ENCODE data around the gene CLEC4A. TPM values are rescaled to one million over a fixed set of nuclear protein-coding genes. Genes with fewer than 3 reads are reported as not detected.
"Not testable (repeated sequence)": the region's sequence is repeated elsewhere in the genome, so short reads cannot be mapped to it uniquely, and the experiment has no call there.

CLEC4A gene
- total RNA-seq, 1 donor from 2014 or later, result 0.71 TPM

DNA sequence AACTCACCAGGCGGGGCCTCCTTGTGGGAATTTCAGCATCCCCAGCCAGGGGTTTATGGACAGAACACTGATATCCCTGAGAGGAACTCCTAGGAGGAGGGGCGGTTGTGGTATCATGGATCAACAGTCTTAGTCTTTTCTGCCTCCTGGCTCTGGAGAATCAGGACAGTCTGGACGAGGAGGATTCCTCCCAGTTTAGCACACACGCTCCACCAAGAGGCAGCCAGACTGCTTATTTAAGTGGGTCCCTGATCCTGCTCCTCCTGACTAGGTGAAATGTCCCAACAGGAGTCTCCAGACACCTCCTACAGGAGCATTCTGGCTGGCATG is 23.0 kb downstream of the CLEC4A start:
- DNase-seq, result no peak
- Mint-ChIP-seq H3K27me3 (ENCODE audit: unreplicated experiment) (peaks cover 5% of the 10 kb centered on the region), H3K9me3 (ENCODE audit: unreplicated experiment) (peaks cover 7% of the 10 kb centered on the region), H3K27ac (ENCODE audit: unreplicated experiment) (no peak overlapping the region), H3K36me3 (ENCODE audit: unreplicated experiment) (peaks cover 11% of the 10 kb centered on the region), H3K4me1 (ENCODE audit: low read depth, unreplicated experiment) (no peaks in the 10 kb centered on the region), H3K4me3 (ENCODE audit: unreplicated experiment) (no peak overlapping the region)
- TF ChIP-seq, protein P1, sequence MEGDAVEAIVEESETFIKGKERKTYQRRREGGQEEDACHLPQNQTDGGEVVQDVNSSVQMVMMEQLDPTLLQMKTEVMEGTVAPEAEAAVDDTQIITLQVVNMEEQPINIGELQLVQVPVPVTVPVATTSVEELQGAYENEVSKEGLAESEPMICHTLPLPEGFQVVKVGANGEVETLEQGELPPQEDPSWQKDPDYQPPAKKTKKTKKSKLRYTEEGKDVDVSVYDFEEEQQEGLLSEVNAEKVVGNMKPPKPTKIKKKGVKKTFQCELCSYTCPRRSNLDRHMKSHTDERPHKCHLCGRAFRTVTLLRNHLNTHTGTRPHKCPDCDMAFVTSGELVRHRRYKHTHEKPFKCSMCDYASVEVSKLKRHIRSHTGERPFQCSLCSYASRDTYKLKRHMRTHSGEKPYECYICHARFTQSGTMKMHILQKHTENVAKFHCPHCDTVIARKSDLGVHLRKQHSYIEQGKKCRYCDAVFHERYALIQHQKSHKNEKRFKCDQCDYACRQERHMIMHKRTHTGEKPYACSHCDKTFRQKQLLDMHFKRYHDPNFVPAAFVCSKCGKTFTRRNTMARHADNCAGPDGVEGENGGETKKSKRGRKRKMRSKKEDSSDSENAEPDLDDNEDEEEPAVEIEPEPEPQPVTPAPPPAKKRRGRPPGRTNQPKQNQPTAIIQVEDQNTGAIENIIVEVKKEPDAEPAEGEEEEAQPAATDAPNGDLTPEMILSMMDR (IDR thresholded peaks at IDR 0.05; ENCODE audit: partially characterized antibody, unreplicated experiment), result no peak

DNA sequence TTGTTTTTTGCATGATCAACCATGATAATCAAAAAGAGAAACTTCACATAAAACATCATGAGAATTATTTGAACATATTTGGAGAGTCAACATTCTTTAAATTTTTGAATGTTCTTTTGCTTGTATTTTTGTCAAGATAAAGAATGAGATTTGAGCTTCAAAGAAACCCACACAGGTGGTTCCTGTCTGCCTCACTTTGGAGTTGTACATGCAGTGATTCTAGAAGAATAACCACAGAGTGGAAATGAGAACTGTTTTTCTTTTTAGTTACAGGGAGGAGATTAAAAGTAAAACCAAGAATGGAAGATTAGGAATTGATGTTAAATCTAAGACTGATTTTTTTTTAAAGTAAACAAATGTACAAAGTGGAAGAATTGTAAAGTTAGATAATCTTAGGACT is 31.1 kb downstream of the CLEC4A start:
- H3K27ac Mint-ChIP-seq (ENCODE audit: unreplicated experiment), result no peak overlapping the region
- no peaks in the 10 kb centered on the region for H3K9me3 Mint-ChIP-seq (ENCODE audit: unreplicated experiment)
- no peaks in the 10 kb centered on the region for H3K36me3 Mint-ChIP-seq (ENCODE audit: unreplicated experiment)

DNA sequence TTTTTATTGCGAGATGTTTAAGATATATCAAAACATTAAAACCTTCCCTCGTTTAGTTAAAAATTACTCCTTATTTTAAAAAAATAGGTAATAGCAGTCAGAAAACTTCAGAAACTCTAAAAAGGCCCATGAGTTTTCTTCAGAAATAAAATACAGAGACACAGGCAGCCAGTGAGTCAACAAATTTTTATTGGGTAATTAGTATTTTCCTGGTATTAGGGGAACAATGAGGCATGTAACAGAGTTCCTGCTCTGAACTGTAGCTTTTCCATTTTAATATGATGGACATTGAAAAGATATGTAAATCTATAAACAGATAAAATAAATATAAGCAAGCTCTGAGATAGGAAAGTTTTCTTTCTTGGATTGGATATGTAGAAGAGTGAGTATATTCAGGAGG is 33.0 kb downstream of the CLEC4A start:
- Mint-ChIP-seq H3K4me1 (ENCODE audit: low read depth, unreplicated experiment) (no peaks in the 10 kb centered on the region), H3K9me3 (ENCODE audit: unreplicated experiment) (no peaks in the 10 kb centered on the region), H3K4me3 (ENCODE audit: unreplicated experiment) (no peak overlapping the region), H3K27ac (ENCODE audit: unreplicated experiment) (no peak overlapping the region), H3K36me3 (ENCODE audit: unreplicated experiment) (no peaks in the 10 kb centered on the region), H3K27me3 (ENCODE audit: unreplicated experiment) (peaks cover 4% of the 10 kb centered on the region)
- DNase-seq, result no peak
- TF ChIP-seq, protein P1 (IDR thresholded peaks at IDR 0.05; ENCODE audit: partially characterized antibody, unreplicated experiment), result no peak

More for the DNA sequence above, 31.1 kb downstream of the CLEC4A start:
- no peak for DNase-seq
- Mint-ChIP-seq H3K4me1 (ENCODE audit: low read depth, unreplicated experiment) (no peaks in the 10 kb centered on the region), H3K4me3 (ENCODE audit: unreplicated experiment) (no peak overlapping the region), H3K27me3 (ENCODE audit: unreplicated experiment) (peaks cover 6% of the 10 kb centered on the region)
- TF ChIP-seq, protein P1 (IDR thresholded peaks at IDR 0.05; ENCODE audit: partially characterized antibody, unreplicated experiment), result no peak

DNA sequence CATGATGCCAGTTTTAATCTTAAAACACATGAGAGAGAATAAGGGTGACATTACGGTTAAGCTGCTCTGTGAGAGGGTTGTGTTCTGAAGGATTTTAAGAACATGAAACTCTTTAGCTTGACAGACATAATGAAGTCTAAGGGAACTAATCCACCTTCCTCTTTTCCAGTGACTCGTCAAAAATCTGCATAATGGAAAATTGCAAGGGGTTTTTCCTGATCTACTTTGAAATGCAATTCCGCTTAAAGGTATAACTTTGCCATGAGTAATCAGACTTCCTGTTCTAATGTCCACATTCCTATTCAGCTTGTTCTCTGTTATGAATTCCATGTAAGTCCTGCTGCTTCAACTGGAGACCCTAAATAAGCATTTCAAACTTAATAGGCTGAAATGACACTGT is 33.4 kb downstream of the CLEC4A start, which contains the start of gene ZNF705A:
ZNF705A (plus strand) TSS at position 171 of the 400 bp plus-strand sequence. CDS start 15,611 bp downstream, outside the sequence.
- no peak for DNase-seq
- no peak within 1 kb of the TSS for H3K27ac Mint-ChIP-seq (ENCODE audit: unreplicated experiment)
- H3K4me3 Mint-ChIP-seq (ENCODE audit: unreplicated experiment), result no peak within 1 kb of the TSS

DNA sequence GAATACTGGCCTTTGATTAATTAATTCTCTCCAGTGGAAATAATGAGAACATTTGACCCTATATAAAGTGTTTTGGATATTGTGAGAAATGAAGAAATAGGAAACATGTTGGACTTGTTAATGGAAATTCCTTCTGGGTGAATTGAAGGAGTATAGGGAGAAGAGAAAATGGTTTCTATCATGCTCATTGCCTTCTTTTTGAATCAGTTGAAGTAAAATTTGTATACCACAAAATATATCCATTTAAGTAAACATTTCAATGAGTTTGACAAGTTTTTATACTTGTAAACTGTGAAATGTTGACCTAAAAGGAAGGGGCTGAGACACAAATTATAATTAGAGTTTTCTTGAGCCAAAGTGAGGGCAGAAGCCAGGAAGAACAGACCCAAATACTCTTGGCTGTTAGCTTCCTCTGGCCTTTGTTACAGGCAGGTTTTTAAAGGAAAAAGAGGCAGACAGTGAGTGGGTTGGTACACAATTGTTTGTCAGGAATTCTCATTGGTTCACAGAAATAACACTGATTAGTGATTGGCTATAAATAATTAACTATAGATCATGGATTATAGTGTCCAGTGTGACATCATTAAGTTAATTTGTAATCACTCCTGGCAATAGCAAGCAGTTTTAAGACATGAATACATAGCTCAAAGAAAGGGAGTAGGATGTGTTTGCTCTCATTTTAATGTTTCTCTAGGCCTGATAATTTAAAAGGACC is 34.2 kb downstream of the CLEC4A start:
- Mint-ChIP-seq H3K4me3 (ENCODE audit: unreplicated experiment) (no peak overlapping the region), H3K9me3 (ENCODE audit: unreplicated experiment) (no peaks in the 10 kb centered on the region), H3K27me3 (ENCODE audit: unreplicated experiment) (peaks cover 4% of the 10 kb centered on the region), H3K4me1 (ENCODE audit: low read depth, unreplicated experiment) (no peaks in the 10 kb centered on the region), H3K36me3 (ENCODE audit: unreplicated experiment) (no peaks in the 10 kb centered on the region), H3K27ac (ENCODE audit: unreplicated experiment) (no peak overlapping the region)
- TF ChIP-seq, protein P1 (IDR thresholded peaks at IDR 0.05; ENCODE audit: partially characterized antibody, unreplicated experiment), result no peak
- DNase-seq, result no peak

More for the DNA sequence above, 33.4 kb downstream of the CLEC4A start, which contains the start of gene ZNF705A:
- no peaks in the 10 kb centered on the region for H3K4me1 Mint-ChIP-seq (ENCODE audit: low read depth, unreplicated experiment)
- TF ChIP-seq, protein P1 (IDR thresholded peaks at IDR 0.05; ENCODE audit: partially characterized antibody, unreplicated experiment), result no peak
- H3K27me3 Mint-ChIP-seq (ENCODE audit: unreplicated experiment), result peaks cover 4% of the 10 kb centered on the region
- no peaks in the 10 kb centered on the region for H3K36me3 Mint-ChIP-seq (ENCODE audit: unreplicated experiment)
- no peaks in the 10 kb centered on the region for H3K9me3 Mint-ChIP-seq (ENCODE audit: unreplicated experiment)

DNA sequence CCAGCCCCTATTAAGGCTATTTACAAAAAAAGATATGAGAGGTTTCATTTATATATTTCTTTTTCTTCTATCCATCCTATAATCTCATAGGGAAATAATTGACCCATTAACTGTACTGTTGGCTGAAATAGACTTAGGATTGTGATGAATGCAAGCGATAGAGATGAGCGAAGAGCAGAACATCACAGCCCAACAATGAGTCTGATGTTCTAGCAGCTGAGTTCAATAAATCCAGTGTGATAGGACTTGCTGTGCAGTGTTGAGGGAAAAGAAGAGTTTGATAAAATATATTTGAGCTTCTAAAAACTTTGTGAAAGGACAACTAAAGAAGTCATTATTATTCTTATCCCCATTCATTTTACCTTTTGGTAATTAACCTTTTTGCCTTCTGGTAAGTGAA is 49.5 kb downstream of the CLEC4A start:
- not testable (repeated sequence) for H3K36me3 Mint-ChIP-seq (ENCODE audit: unreplicated experiment); H3K27ac Mint-ChIP-seq (ENCODE audit: unreplicated experiment); H3K9me3 Mint-ChIP-seq (ENCODE audit: unreplicated experiment); H3K4me1 Mint-ChIP-seq (ENCODE audit: low read depth, unreplicated experiment); H3K4me3 Mint-ChIP-seq (ENCODE audit: unreplicated experiment); DNase-seq; H3K27me3 Mint-ChIP-seq (ENCODE audit: unreplicated experiment)

Data from glutamatergic neuron (in vitro differentiated cells).